ENCODE data around the gene PAWR. TPM values are rescaled to one million over a fixed set of nuclear protein-coding genes. Genes with fewer than 3 reads are reported as not detected.

PAWR gene
- total RNA-seq, 4 donors from 2014 or later = 0.51 to 1.4 (median 0.72) TPM

GRCh38 chr12:79674629-79675028 lies 16.1 kb downstream of the PAWR start:
- Histone ChIP-seq H3K27ac (no peak overlapping the region), H3K4me3 (no peak overlapping the region), H3K27me3 (no peaks in the 10 kb centered on the region), H3K4me1 (no peaks in the 10 kb centered on the region), H3K9me3 (no peaks in the 10 kb centered on the region), H3K36me3 (no peaks in the 10 kb centered on the region)
- TF ChIP-seq CTCF (IDR thresholded peaks at IDR 0.05 in 4 of 5, conservative IDR thresholded peaks at IDR 0.05 in 1 of 5) (no peak), POLR2A (IDR thresholded peaks at IDR 0.05) (no peak)
- intact Hi-C loops (cut with DNase I; ENCODE audit: low total_unique reads) = no loop called here
- ATAC-seq (no peak), DNase-seq (no peak)
- in situ Hi-C loops (cut with MboI; ENCODE audit: low sequenced_read_pairs in 4 of 4) = no loop called here

- in situ Hi-C loops (cut with MboI; ENCODE audit: low sequenced_read_pairs in 4 of 4) = no loop called here
- no peaks in the 10 kb centered on the region for H3K4me1 ChIP-seq
- no peak for DNase-seq
- no peak for ATAC-seq
- no peaks in the 10 kb centered on the region for H3K36me3 ChIP-seq
- no peak for TF ChIP-seq CTCF (IDR thresholded peaks at IDR 0.05 in 4 of 5, conservative IDR thresholded peaks at IDR 0.05 in 1 of 5)
- no peak for TF ChIP-seq POLR2A (IDR thresholded peaks at IDR 0.05)
- no peaks in the 10 kb centered on the region for H3K9me3 ChIP-seq
- H3K27ac ChIP-seq = no peak overlapping the region
- H3K4me3 ChIP-seq = no peak overlapping the region
- H3K27me3 ChIP-seq = no peaks in the 10 kb centered on the region
- intact Hi-C loops (cut with DNase I; ENCODE audit: low total_unique reads) = no loop called here
These were observed 17.4 kb downstream of the PAWR start for GRCh38 chr12:79673354-79673753.

- in situ Hi-C loops (cut with MboI; ENCODE audit: low sequenced_read_pairs in 4 of 4) (no loop called here), intact Hi-C loops (cut with DNase I; ENCODE audit: low total_unique reads) (no loop called here)
- TF ChIP-seq POLR2A (IDR thresholded peaks at IDR 0.05) = no peak
- no peak for TF ChIP-seq CTCF (IDR thresholded peaks at IDR 0.05 in 4 of 5, conservative IDR thresholded peaks at IDR 0.05 in 1 of 5)
- no peak for DNase-seq
- Histone ChIP-seq H3K36me3 (no peaks in the 10 kb centered on the region), H3K4me1 (no peaks in the 10 kb centered on the region), H3K27ac (no peak overlapping the region), H3K27me3 (no peaks in the 10 kb centered on the region), H3K4me3 (no peak overlapping the region), H3K9me3 (no peaks in the 10 kb centered on the region)
- ATAC-seq = no peak
These were observed 22.7 kb downstream of the PAWR start for GRCh38 chr12:79668113-79668512.

- TF ChIP-seq CTCF (IDR thresholded peaks at IDR 0.05 in 4 of 5, conservative IDR thresholded peaks at IDR 0.05 in 1 of 5) = no peak
- no peak for TF ChIP-seq POLR2A (IDR thresholded peaks at IDR 0.05)
- no peak overlapping the region for H3K4me3 ChIP-seq
- in situ Hi-C loops (cut with MboI; ENCODE audit: low sequenced_read_pairs in 4 of 4) (no loop called here), intact Hi-C loops (cut with DNase I; ENCODE audit: low total_unique reads) (no loop called here)
- no peak overlapping the region for H3K27ac ChIP-seq
- ATAC-seq (no peak), DNase-seq (no peak)
- no peaks in the 10 kb centered on the region for H3K27me3 ChIP-seq
- no peaks in the 10 kb centered on the region for H3K36me3 ChIP-seq
- no peaks in the 10 kb centered on the region for H3K4me1 ChIP-seq
- H3K9me3 ChIP-seq = no peaks in the 10 kb centered on the region
These were observed 25.4 kb downstream of the PAWR start for GRCh38 chr12:79665212-79665887.

GRCh38 chr12:79664518-79664917 lies 26.2 kb downstream of the PAWR start:
- in situ Hi-C loops (cut with MboI; ENCODE audit: low sequenced_read_pairs in 4 of 4) = no loop called here
- Histone ChIP-seq H3K27ac (no peak overlapping the region), H3K4me3 (no peak overlapping the region), H3K27me3 (no peaks in the 10 kb centered on the region), H3K4me1 (no peaks in the 10 kb centered on the region), H3K9me3 (no peaks in the 10 kb centered on the region), H3K36me3 (no peaks in the 10 kb centered on the region)
- DNase-seq = no peak
- intact Hi-C loops (cut with DNase I; ENCODE audit: low total_unique reads) = no loop called here
- TF ChIP-seq CTCF (IDR thresholded peaks at IDR 0.05 in 4 of 5, conservative IDR thresholded peaks at IDR 0.05 in 1 of 5) = no peak
- TF ChIP-seq POLR2A (IDR thresholded peaks at IDR 0.05) = no peak
- ATAC-seq = no peak

Measured in gastrocnemius medialis (tissue), 4 donors.